ENCODE measurements around the gene CCZ1.
"Not testable (repeated sequence)": the region's sequence is repeated elsewhere in the genome, so short reads cannot be mapped to it uniquely, and the experiment has no call there.

Gene CCZ1

GRCh38 chr7:5898480-5899224, at the start of gene CCZ1:
Gene CCZ1 (plus strand): TSS chr7:5898733. CDS start chr7:5898800, 67 bp downstream.
- not testable (repeated sequence) for DNase-seq

DNA sequence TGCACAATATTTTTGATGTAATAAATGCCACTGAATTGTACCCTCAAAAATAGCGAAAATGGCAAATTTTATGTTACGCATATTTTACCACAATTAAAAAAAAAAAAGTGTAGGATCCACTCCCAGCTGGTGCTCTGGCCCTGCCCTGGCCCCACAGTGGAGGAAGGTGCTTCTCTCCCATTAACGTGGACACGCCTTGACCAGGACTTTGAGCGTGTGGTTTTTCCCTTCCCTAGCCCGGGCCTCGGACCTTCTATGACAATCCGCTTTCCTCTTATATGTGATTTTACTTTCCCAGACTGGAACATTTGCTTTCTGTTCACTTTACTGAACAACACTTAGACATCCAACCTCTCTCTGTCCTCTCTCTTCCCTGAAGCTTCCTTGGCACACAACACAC, 47.6 kb upstream of the CCZ1 start:
- no peak for DNase-seq

- DNase-seq = no peak
These were observed 43.8 kb upstream of the CCZ1 start for GRCh38 chr7:5854738-5855137.

DNA sequence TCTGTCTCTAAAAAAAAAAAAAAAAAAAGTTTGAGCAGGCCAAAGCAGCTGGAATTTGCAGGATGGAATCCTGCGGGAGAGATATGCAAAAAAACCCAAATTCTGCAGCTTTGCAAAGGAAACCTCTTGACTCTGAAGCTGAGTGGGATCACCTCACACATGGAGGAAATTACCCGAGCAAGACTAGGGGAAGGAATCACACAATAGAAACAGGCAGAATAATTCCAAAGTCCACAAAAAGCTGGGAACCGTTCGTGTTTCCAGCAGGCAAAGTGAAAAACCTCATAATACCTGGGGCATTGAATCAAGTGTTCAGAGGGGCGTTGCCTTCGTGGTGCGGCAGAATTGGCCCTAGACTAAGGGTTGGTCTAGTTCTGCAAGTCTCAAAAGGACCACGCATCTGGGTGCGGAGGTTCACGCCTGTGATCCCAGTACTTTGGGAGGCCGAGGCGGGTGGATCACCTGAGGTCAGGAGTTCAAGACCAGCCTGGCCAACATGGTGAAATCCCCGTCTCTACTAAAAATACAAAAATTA, 41.4 kb upstream of the CCZ1 start:
- DNase-seq = not testable (repeated sequence)

DNA sequence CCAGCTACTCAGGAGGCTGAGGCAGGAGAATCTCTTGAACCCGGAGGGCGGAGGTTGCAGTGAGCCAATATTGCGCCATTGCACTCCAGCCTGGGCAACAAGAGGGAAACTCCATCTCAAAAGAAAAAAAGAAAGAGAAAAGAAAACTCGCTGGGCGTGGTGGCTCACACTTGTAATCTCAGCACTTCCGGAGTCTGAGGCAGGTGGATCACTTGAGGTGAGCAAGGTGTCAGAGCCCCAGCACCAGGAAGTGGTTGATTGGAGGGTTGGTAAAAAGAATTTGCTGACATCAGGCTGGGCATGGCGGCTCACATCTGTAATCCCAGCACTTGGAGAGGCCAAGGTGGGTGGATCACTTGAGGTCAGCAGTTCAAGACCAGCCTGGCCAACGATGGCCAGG, 40.0 kb upstream of the CCZ1 start:
- DNase-seq = not testable (repeated sequence)

- DNase-seq = not testable (repeated sequence)
These were observed 37.3 kb upstream of the CCZ1 start for GRCh38 chr7:5861281-5861680.

DNA sequence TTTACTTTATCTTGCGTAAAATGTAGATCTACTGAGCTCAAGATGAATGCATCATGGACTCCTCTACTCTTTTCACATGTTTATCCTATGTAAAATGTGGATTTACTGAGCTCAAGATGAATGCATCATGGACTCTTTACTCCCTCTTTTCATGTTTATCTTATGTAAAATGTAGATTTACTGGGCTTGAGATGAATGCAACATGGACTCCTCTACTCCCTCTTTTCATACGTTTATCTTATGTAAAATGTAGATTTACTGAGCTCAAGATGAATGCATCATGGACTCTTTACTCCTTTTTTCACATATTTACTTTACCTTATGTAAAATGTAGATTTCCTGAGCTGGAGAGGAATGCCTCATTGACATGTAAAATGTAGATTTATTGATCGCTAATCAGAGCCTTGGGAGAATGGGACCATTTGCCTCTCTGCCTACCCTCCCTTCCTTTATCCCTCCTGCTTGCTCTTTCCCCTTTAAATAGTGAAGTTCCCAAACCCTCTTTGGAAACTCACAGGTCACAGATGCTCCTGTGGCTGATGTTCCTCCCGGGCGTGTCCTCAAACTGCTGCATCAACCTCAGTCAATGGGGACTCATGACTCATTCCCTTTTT, 35.7 kb upstream of the CCZ1 start:
- DNase-seq = not testable (repeated sequence)

DNA sequence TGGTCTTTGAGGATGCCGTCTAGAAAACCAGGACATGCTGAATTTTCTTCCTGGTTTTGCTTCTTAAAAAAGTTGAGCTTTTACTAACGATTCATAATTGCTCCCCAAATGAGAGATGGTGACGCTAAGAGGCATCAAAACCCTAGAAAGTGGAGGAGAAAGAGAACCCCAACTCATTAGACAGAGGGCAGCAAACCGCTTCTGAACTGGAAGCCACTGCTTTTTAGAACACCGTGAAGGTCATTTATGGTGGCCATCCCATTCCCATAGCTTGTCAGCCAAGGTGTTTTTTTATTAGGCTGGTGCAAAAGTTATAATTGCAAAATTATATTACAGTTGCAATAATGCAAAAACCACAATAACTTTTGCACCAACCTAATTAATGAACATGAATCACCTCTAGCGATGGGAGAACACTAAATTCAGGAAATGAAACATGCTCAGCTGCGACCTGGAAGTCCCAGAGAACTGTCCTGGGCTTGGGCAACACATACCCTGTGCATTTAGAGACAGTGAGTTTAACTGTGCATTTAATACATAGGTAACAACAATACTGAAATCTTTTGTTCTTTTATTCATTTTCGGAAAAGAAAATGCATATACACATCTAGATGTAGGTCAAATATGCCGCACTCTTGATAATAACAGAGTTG, 33.1 kb upstream of the CCZ1 start:
- DNase-seq = not testable (repeated sequence)

DNA sequence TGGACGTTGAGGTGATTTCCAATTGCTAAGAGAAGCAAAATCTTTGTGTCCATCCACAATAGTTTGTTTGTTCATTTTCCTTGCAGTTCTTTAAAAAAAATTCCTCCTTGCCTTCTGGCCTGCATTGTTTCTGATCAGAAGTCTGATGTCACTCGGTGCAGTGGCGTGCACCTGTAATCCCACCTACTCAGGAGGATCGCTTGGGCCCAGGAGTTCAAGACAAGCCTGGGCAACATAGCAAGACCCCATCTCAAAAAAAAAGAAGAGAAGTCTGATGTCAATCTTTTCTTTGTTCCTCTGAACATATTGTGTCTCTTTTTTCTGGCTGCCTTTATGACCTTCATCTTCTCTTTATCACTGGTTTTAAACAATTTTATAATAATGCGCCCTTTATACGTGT, 31.5 kb upstream of the CCZ1 start:
- DNase-seq = no peak

GRCh38 chr7:5868928-5869341, 29.6 kb upstream of the CCZ1 start:
- DNase-seq = not testable (repeated sequence)

DNA sequence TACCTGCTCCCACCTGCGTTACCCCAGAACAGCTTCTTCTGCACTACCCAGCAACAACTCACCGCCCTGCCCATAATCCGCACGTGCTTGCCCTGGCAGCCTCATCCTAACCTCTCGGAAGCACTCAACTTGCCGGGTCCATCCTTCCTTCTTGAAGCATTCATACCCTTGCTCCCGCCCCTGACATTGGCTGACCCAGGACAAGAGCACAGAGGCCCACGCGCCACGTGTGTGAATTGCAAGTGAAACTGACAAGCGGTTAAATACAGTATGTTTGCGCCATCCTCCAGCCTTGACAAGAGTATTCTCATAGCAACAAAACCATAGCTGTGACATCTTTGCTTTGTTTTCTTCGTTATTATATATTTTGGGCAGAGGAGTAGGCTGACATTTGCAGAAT, 28.8 kb upstream of the CCZ1 start:
- no peak for DNase-seq

DNA sequence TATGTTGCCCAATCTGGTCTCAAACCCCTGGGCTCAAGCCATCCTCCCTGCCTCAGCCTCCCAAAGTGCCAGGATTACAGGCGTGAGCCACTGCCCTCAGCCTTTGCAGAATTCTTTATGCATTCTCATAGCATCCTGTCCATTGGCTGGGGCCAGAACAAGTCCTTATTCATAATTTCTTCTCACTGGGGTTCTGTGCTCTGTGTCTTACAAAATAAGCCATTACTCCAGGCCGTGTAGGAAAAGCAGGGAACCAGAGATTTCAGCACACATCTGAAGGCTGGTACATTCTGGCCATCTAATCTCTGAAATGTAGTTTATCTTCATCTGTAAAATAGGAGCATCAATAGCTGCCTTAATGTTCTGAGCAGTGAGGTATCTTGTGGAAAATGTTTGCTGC, 28.2 kb upstream of the CCZ1 start:
- no peak for DNase-seq

DNA sequence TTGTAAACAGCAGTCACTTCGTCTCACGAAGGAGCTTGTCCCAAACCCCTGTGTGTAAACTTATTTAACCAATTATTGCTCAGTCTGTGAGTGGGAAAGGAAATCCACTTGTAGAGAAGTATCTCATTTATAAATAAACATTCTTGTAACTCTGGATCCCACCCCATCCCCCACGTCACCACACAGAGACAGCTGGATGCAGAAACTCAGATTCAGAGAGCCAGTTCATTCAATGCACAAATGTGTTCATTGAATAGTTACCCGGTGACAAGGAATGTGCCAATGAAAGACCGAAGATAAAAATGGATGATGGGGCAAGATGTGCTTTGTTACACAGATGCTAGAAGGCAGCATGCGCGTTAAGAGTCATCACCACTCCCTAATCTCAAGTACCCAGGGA, 26.2 kb upstream of the CCZ1 start:
- DNase-seq = no peak

DNA sequence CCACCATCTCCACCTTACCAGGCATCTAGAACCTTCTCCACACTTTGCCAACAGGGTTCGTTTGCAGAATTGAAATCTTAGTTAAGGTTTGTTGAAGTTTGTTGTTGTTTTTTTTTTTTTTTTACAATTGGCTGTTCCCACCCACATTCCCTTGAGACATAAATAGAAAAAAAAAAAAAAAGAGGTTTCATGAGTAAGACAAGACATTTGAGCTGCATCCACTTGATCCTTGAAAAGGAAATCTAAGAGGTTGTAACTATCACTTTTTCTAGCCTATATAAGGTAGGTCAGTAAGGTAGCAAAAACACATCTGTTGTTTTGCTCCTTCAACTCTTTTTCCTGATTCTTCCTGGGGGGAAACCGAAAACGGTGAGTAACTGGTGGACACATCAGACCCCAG, 18.9 kb upstream of the CCZ1 start:
- DNase-seq = not testable (repeated sequence)

DNA sequence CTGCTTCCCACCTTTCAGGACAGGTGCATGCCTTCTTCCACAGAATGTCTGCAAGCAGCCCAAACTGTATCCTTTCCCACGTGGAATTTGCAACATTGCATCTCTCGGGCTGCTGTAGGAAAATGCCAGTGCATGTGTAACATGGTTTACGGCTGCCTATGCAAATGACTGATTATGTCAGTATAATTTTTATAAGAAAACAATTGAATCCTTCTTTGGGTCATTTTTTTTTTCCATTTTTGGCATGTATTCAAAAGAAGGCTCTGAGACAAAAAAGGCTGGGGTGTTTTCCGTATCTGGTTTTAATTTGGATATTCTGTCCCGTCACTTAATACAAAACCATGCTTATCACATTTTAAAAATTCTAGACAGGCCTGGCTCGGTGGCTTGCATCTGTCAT, 18.4 kb upstream of the CCZ1 start:
- DNase-seq = not testable (repeated sequence)

GRCh38 chr7:5884431-5884830, 14.1 kb upstream of the CCZ1 start:
- DNase-seq = not testable (repeated sequence)

DNA sequence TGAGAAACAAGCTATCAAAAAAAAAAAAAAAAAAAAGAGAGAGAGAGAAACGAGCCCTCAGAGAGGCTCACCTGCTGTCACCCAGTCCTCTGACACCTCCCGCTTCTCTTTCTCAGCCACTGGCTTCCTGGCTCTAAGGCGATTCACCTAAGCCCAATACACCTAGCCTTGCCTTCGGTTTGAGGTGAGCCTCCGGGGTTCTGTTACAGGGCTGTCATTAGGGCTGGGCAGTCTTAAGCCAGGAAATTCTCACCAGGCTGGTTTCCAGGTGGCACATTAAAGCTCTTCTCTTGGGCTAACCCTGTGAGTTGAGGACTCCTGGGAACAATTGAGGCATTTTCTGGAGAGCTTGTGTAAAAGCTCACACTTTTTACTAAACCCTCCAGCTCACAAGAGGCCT, 10.5 kb upstream of the CCZ1 start:
- peak; percentile 68 for DNase-seq

- not testable (repeated sequence) for DNase-seq
These were observed 8.3 kb upstream of the CCZ1 start for GRCh38 chr7:5890244-5890643.

DNA sequence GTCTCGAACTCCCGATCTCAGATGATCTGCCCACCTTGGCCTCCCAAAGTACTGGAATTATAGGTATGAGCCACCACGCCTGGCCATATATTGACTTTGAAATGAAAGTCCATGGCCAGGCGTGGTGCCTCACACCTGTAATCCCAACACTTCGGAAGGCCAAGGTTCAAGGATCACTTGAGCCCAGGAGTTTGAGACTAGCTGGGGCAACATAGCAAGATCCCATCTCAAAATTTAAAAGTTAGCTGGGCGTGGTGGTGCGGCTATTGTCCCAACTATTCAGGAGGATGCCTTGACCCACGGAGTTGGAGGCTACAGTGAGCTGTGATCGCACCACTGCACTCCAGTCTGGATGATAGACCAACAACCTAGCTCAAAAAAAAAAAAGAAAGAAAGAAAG, 6.0 kb upstream of the CCZ1 start:
- no peak for DNase-seq

DNA sequence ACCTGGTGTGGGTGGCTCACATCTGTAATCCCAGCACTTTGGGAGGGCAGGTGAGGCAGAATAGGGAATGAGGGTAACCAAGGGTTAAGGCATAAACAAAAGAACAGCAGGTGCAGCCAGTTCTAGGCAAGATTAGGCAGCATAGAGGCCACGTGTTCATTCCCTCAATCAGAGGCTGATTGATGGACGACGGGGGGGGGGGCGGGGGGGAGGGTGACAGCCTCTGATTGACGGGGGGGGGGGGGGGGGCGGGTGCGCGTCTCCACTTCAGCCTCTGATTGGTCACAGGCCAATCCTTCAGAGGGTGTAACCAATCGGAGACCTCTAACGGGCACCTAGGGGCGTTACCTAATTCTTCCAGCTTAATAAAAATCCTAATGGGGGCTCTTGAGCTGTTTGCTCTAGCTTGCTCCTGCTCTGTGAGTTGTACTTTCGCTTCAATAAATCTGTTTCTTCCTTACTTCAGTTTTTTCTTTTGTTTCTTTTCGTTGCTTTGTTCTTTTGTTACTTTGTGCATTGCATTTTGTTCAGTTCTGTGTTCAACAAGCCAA, 1.1 kb upstream of the CCZ1 start:
- DNase-seq = not testable (repeated sequence)

GRCh38 chr7:5903002-5903401, 4.5 kb downstream of the CCZ1 start:
- not testable (repeated sequence) for DNase-seq

DNA sequence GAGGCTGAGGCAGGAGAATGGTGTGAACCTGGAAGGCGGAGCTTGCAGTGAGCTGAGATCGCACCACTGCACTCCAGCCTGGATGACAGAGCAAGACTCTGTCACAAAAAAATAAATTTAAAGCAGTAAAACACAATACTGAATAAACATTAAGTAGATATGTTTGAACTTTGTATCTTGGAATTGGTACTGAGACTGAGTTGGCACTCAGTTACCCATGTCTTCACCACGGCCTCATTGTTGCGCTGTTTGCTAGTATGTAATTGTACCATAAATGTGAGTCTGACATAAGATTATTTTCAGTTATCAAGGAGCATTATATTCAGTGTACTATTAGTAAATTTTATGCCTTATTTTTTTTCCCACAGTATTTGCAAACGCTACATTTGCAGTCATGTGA, 6.2 kb downstream of the CCZ1 start:
- not testable (repeated sequence) for DNase-seq

DNA sequence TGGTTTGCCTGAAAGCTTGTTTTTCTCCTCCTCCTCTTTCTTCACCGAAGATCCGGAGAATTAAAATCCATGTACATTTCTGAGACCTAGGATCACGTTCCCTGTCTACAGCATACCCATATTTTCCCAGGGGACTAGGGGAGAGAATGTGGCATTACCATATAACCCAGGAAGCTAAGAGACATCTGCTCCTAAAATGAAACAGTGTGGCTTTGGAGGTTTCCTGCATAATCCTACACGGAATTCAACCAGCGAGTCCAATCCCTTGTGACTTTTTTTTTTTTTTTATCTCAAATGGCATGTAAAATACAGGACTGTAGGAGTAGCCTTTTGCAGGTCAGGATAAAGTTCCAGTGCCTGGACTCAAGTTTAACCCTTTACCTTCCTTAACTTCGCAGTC, 10.3 kb downstream of the CCZ1 start:
- not testable (repeated sequence) for DNase-seq
